Astrocyte of the cerebellum (primary cell): ENCODE results near the gene ARHGAP26.

Experiments
- DNase-seq: peaks from one replicate; pipeline ENCODE4 v3.0.0-alpha.2; 2011; ENCODE audit warnings: low read depth
- H3K4me3 ChIP-seq: 2 replicates; pipeline ENCODE4 v1.5.1; 2011; ENCODE audit warnings: mild to moderate bottlenecking, low read depth, low read length, moderate library complexity
- CTCF ChIP-seq: IDR thresholded peaks from 2 replicates; pipeline ENCODE4 v1.5.1; 2012; ENCODE audit warnings: low read length, low read depth, moderate library complexity, mild to moderate bottlenecking; ENCODE audit errors: missing control alignments
- in situ Hi-C: cut with HindIII; loops from 2 replicates; pipeline ENCODE4 v1.10.0; 2017; ENCODE audit warnings: low sequenced_read_pairs

ARHGAP26 gene

GRCh38 chr5:143204474-143205246 lies 434.5 kb downstream of the ARHGAP26 start:
- no peak overlapping the region for H3K4me3 ChIP-seq
- TF ChIP-seq CTCF, result no peak
- no peak for DNase-seq
- in situ Hi-C loops, result loop anchor here (5.0 kb wide), 1 partner anchor 73 kb away; no protein-coding TSS in a partner anchor

DNA sequence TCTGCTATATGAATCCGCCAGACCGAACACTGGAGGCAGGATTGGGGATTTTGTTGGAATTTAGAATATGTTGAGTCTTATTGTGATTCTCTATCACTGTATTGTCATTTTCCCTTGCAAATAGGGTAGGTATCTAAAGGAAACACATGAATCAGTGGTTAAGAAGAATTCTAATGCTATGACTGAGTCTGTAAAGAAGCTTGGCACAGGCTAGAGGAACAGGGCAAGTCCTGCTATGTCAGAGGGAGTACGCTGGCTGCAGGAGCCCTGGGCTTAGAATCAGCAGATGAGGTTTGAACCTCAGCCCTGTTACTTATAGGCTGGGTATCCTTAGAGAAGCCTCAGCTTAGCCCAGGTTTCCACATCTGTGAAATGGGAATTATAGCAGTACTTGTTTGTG lies 435.2 kb downstream of the ARHGAP26 start:
- peak; percentile 81 for DNase-seq
- in situ Hi-C loops, result loop anchor here (5.0 kb wide), 1 partner anchor 72 kb away; no protein-coding TSS in a partner anchor
- no peak for TF ChIP-seq CTCF
- H3K4me3 ChIP-seq, result no peak overlapping the region

DNA sequence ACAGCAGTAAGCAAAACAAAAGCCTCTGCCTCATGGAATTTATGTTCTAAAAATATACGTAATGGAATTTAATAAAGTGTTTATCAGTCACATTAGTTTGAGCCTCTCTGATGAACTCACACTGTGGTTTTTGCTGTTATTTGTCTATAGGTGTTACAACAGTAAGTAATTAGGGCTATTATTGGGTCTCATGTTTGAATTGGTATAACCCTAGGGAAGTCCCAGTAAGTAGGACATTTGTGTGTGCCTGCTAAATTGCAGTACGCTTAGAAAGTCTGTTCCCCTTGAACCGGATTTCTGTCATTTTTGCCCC lies 435.7 kb downstream of the ARHGAP26 start:
- in situ Hi-C loops, result loop anchor here (5.0 kb wide), 1 partner anchor 71 kb away; no protein-coding TSS in a partner anchor
- no peak for DNase-seq
- no peak for TF ChIP-seq CTCF
- H3K4me3 ChIP-seq, result no peak overlapping the region

DNA sequence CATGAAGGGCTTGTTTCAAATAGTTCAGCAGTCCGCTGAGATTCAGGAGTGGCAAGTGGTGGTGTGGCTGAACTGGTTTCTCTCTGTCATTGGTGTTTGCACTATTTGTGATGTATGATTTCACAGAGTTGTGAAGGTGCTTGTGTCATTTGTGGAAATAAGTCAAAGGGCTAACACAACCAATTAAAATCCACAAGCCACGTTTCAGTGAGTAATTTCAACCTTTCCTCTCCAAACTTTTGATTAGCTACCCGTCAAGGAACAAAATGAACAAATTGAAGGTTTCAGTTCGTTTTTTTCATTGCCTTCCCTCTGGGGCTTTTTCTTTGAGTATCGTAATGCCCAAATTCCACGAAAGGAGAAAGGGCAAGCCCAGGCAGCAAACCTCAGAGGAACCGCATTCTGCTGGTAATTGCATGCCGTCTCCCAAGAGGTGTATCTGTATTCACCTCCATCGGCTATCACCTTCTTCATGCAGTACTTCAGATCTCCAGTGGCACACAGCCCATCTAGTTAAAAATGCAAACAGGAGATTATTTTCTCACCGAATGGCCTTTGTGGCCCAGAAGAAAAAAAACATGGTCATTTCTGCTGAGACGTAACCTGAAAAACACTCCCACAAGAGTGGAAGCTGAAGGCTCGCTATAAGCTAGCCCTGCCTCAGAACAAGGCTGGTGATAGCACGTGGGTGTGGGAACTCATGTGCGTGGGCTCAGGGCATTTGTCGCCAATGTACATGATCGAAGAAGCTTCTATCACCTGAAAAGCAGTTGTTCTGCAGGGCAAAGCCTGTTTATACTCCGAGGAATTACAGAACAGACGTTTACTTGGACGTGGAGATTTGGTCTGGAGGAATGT lies 436.2 kb downstream of the ARHGAP26 start:
- TF ChIP-seq CTCF, result no peak
- H3K4me3 ChIP-seq, result no peak overlapping the region
- in situ Hi-C loops, result loop anchor here (5.0 kb wide), 1 partner anchor 71 kb away; no protein-coding TSS in a partner anchor
- DNase-seq, result no peak

DNA sequence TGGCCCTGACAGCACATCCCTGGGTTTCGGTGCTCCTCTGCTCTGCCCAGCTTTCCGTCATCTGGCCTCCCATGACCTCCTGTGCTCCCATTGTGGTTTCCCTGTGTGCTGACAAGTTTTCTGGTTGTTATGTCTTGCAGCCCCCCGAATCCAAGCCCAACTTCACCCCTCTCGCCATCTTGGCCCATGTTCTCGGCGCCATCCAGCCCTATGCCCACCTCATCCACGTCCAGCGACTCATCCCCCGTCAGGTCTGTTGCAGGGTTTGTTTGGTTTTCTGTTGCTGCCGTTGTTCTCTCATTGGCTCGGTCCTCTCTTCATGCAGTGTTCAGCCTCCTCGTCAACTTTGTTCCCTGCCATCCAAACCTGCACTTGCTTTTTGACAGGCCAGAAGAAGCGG lies 436.9 kb downstream of the ARHGAP26 start:
- in situ Hi-C loops, result loop anchor here (5.0 kb wide), 1 partner anchor 70 kb away; no protein-coding TSS in a partner anchor
- no peak for TF ChIP-seq CTCF
- no peak overlapping the region for H3K4me3 ChIP-seq
- DNase-seq, result no peak

- TF ChIP-seq CTCF, result no peak
- in situ Hi-C loops, result loop anchor here (5.0 kb wide), 1 partner anchor 70 kb away; no protein-coding TSS in a partner anchor
- no peak overlapping the region for H3K4me3 ChIP-seq
- DNase-seq, result no peak
Observed at GRCh38 chr5:143207563-143208364, 437.6 kb downstream of the ARHGAP26 start.
